SK-N-SH (cell line): ENCODE data around the gene FXR2. TPM values are rescaled to one million over a fixed set of nuclear protein-coding genes. Genes with fewer than 3 reads are reported as not detected.
"Not testable (repeated sequence)": the region's sequence is repeated elsewhere in the genome, so short reads cannot be mapped to it uniquely, and the experiment has no call there.

Experiments used
- CTCF ChIA-PET: fragments of 300-600, 350-600 bp; formaldehyde crosslinking; extraction: SDS; loops from one replicate; lab custom pipeline; 2021; lab: Yijun Ruan, JAX
- POLR2A ChIA-PET: fragments of 350-600 bp; sonication (Branson Sonifier 250); formaldehyde crosslinking; extraction: SDS; loops from one replicate; lab custom pipeline; 2020; ENCODE audit warnings: antibody characterized with exemption, inconsistent platforms; lab: Yijun Ruan, JAX
- DNase-seq: peaks from one replicate; pipeline ENCODE4 v3.0.0; 2012
- H2AFZ ChIP-seq: fragments of 200-600 bp; sonication (generic); 2 replicates; pipeline ENCODE4 v1.8.1; 2016; ENCODE audit warnings: antibody characterized with exemption, mild to moderate bottlenecking, low read depth
- H3F3A ChIP-seq: fragments of 200-600 bp; sonication (generic); replicated peaks from 2 replicates; pipeline ENCODE3; 2016; ENCODE audit warnings: antibody characterized with exemption, mild to moderate bottlenecking; ENCODE audit not compliant: insufficient read depth
- H3K27ac ChIP-seq, 2 experiments: fragments of 200-500 bp in 1 of 2; fragments of 200-600 bp in 1 of 2; sonication (Bioruptor generic) in 1 of 2; sonication (generic), shearing (Covaris generic) in 1 of 2; 2 replicates each; pipeline versions ENCODE4 v1.5.1 to v1.6.1; 2014 to 2016; ENCODE audit warnings: low read depth in 2 of 2, inconsistent platforms in 1 of 2, low read length in 1 of 2, mild to moderate bottlenecking in 1 of 2, mixed read lengths in 1 of 2
- H3K27me3 ChIP-seq: fragments of 200-600 bp; sonication (generic), shearing (Covaris generic); 2 replicates; pipeline ENCODE4 v1.6.1; 2016; ENCODE audit warnings: mixed run types; ENCODE audit not compliant: insufficient read depth
- H3K36me3 ChIP-seq, 2 experiments: fragments of 200-500 bp in 1 of 2; fragments of 200-600 bp in 1 of 2; sonication (Bioruptor generic) in 1 of 2; sonication (generic) in 1 of 2; replicated peaks in 1 of 2; 2 replicates each; pipeline versions ENCODE3 to v1.5.1; 2014 to 2016; ENCODE audit warnings: low read length in 1 of 2, mild to moderate bottlenecking in 1 of 2; ENCODE audit not compliant: insufficient read depth in 2 of 2, control insufficient read depth in 1 of 2
- H3K4me1 ChIP-seq, 2 experiments: fragments of 200-500 bp in 1 of 2; fragments of 200-600 bp in 1 of 2; sonication (Bioruptor generic) in 1 of 2; sonication (generic), shearing (Covaris generic) in 1 of 2; 2 replicates each; pipeline versions ENCODE4 v1.5.1 to v1.6.1; 2014 to 2016; ENCODE audit warnings: low read depth in 1 of 2, low read length in 1 of 2, mixed run types in 1 of 2; ENCODE audit not compliant: insufficient read depth in 2 of 2, control insufficient read depth in 1 of 2
- H3K4me2 ChIP-seq: fragments of 200-600 bp; sonication (generic), shearing (Covaris generic); 2 replicates; pipeline ENCODE4 v1.6.1; 2017; ENCODE audit warnings: mixed run types
- H3K4me3 ChIP-seq, 2 experiments: fragments of 200-500 bp in 1 of 2; fragments of 200-600 bp in 1 of 2; sonication (Bioruptor generic) in 1 of 2; sonication (generic), shearing (Covaris generic) in 1 of 2; 2 replicates each; pipeline versions ENCODE4 v1.5.1 to v1.8.1; 2014 to 2016; ENCODE audit warnings: low read depth in 2 of 2, inconsistent platforms in 1 of 2, low read length in 1 of 2, mild to moderate bottlenecking in 1 of 2, mixed read lengths in 1 of 2, moderate library complexity in 1 of 2
- H3K79me2 ChIP-seq: fragments of 200-600 bp; sonication (generic); 2 replicates; pipeline ENCODE4 v1.8.1; 2017; ENCODE audit warnings: mild to moderate bottlenecking; ENCODE audit not compliant: insufficient read depth
- H3K9ac ChIP-seq: fragments of 200-600 bp; sonication (generic); 2 replicates; pipeline ENCODE4 v1.6.1; 2017; ENCODE audit warnings: mixed run types
- H3K9me2 ChIP-seq: fragments of 200-600 bp; sonication (generic); 2 replicates; pipeline ENCODE4 v1.6.1; 2017; ENCODE audit warnings: mixed run types
- H3K9me3 ChIP-seq: fragments of 200-600 bp; sonication (generic); 2 replicates; pipeline ENCODE4 v1.6.1; 2017; ENCODE audit warnings: mixed run types, mild to moderate bottlenecking, moderate library complexity
- H4K20me1 ChIP-seq: fragments of 200-600 bp; sonication (generic); 2 replicates; pipeline ENCODE4 v1.6.1; 2017; ENCODE audit warnings: mild to moderate bottlenecking, mixed run types; ENCODE audit not compliant: insufficient read depth
- CTCF ChIP-seq: fragments of 200-600 bp; sonication (generic); IDR thresholded peaks from 2 replicates; pipeline ENCODE4 v1.6.1; 2017; ENCODE audit warnings: antibody characterized with exemption, mild to moderate bottlenecking, moderate library complexity
- EP300 ChIP-seq, 2 experiments: IDR thresholded peaks; 2 replicates each; pipeline versions ENCODE4 v1.4.0 to v1.6.1; 2012; ENCODE audit warnings: borderline replicate concordance in 1 of 2, low read depth in 1 of 2, low read length in 1 of 2
- FOXM1 ChIP-seq: IDR thresholded peaks from 2 replicates; pipeline ENCODE4 v1.4.0; 2012; ENCODE audit warnings: low read depth, mild to moderate bottlenecking
- IRF3 ChIP-seq: fragments of 150-350 bp; IDR thresholded peaks from 2 replicates; pipeline ENCODE4 v1.6.1; 2016; ENCODE audit warnings: mild to moderate bottlenecking, low read depth, low read length
- JUND ChIP-seq: IDR thresholded peaks from 2 replicates; pipeline ENCODE4 v1.4.0; 2012
- NRF1 ChIP-seq: IDR thresholded peaks from 2 replicates; pipeline ENCODE4 v1.6.1; 2012; ENCODE audit warnings: low read depth, mild to moderate bottlenecking, low read length
- RFX5 ChIP-seq: IDR thresholded peaks from 2 replicates; pipeline ENCODE4 v1.6.1; 2012; ENCODE audit warnings: mild to moderate bottlenecking, improper control_type of control experiment, low read length
- RXRA ChIP-seq: IDR thresholded peaks from 2 replicates; pipeline ENCODE4 v1.4.0; 2012; ENCODE audit warnings: low read depth, mild to moderate bottlenecking, borderline replicate concordance
- TAF1 ChIP-seq: IDR thresholded peaks from 2 replicates; pipeline ENCODE4 v1.6.1; 2012; ENCODE audit warnings: low read depth, mild to moderate bottlenecking, low read length, moderate library complexity, borderline replicate concordance
- TEAD4 ChIP-seq: IDR thresholded peaks from 2 replicates; pipeline ENCODE4 v1.4.0; 2012; ENCODE audit warnings: mild to moderate bottlenecking, borderline replicate concordance; ENCODE audit not compliant: insufficient read depth
- YY1 ChIP-seq: IDR thresholded peaks from 2 replicates; pipeline ENCODE4 v1.4.0; 2012; ENCODE audit warnings: low read depth, mild to moderate bottlenecking
- ZBTB33 ChIP-seq: IDR thresholded peaks from 2 replicates; pipeline ENCODE4 v1.4.0; 2012; ENCODE audit warnings: low read depth, borderline replicate concordance
- WGBS: methylation state at CpG from one replicate; pipeline ENCODE4 v1.1.6; 2017; ENCODE audit warnings: low lambda C conversion rate; 5-methylcytosine and 5-hydroxymethylcytosine counted together
- polyA plus RNA-seq, 3 experiments: library from polyadenylated mRNA; depleted of rRNA; stranded (reverse); fragments of >200 nt; gene quantifications; 2 replicates each; pipeline ENCODE4 v1.2.3, GENCODE V29; 2012

Gene FXR2
- polyA plus RNA-seq, 1 of the 3 experiments (the other 2 are of a cell fraction), result 56.4 TPM

GRCh38 chr17:7646457-7646856, 31.8 kb upstream of the FXR2 start:
- WGBS, result 60% methylated on average over 9 of the region's 9 CpGs
- no peak for TF ChIP-seq FOXM1
- TF ChIP-seq YY1, result no peak
- TF ChIP-seq EP300 (IDR thresholded peaks at IDR 0.05; ENCODE audit: borderline replicate concordance in 1 of 2, low read depth in 1 of 2, low read length in 1 of 2), result no peak
- no peak for TF ChIP-seq TAF1
- TF ChIP-seq, all 33 proteins: peak for 0
- Histone ChIP-seq H3K9me3 (no peaks in the 10 kb centered on the region), H3K4me2 (no peak overlapping the region), H3K9me2 (no peaks in the 10 kb centered on the region), H3K27me3 (peaks cover 12% of the 10 kb centered on the region), H3F3A (no peaks in the 10 kb centered on the region), H3K9ac (no peak overlapping the region), H3K4me3 (no peak overlapping the region), H3K4me1 (peaks cover 0 to 7% of the 10 kb centered on the region in 2 experiments; a peak in 1 of 4 replicates), H4K20me1 (no peaks in the 10 kb centered on the region), H2AFZ (no peak overlapping the region), H3K27ac (no peak overlapping the region), H3K36me3 (no peaks in the 10 kb centered on the region), H3K79me2 (no peaks in the 10 kb centered on the region)
- no peak for DNase-seq
- ChIA-PET CTCF (interaction anchor here (1.5 to 2.6 kb wide), 2 partner anchors 15 to 41 kb away, joined by 4 to 9 read pairs; partner anchors contain the start of gene TP53), POLR2A (no interaction called here)

- no peaks in the 10 kb centered on the region for H3K79me2 ChIP-seq
- no peaks in the 10 kb centered on the region for H3K9me2 ChIP-seq
- H3K36me3 ChIP-seq, result no peaks in the 10 kb centered on the region
- DNase-seq, result no peak
- TF ChIP-seq TAF1, result no peak
- no peak for TF ChIP-seq NRF1
- no peak for TF ChIP-seq TEAD4
- TF ChIP-seq CTCF, result no peak
- no peak for TF ChIP-seq IRF3
- TF ChIP-seq FOXM1, result no peak
- TF ChIP-seq RXRA, result no peak
- TF ChIP-seq JUND, result no peak
- no peak for TF ChIP-seq ZBTB33
- TF ChIP-seq RFX5, result no peak
- no peaks in the 10 kb centered on the region for H3K27me3 ChIP-seq
- WGBS, result 86% methylated on average over 4 of the region's 4 CpGs
- no peaks in the 10 kb centered on the region for H4K20me1 ChIP-seq
- no peaks in the 10 kb centered on the region for H3F3A ChIP-seq
- no peaks in the 10 kb centered on the region for H3K4me1 ChIP-seq
- no peak overlapping the region for H3K9ac ChIP-seq
- no peak overlapping the region for H3K4me3 ChIP-seq
- no peak overlapping the region for H3K4me2 ChIP-seq
- no peak overlapping the region for H3K27ac ChIP-seq
- CTCF ChIA-PET, result no interaction called here
- POLR2A ChIA-PET, result no interaction called here
- no peaks in the 10 kb centered on the region for H3K9me3 ChIP-seq
- no peak overlapping the region for H2AFZ ChIP-seq
Measured at GRCh38 chr17:7644775-7645174, 30.1 kb upstream of the FXR2 start.

- H3K4me2 ChIP-seq, POLR2A ChIA-PET, H3K9me3 ChIP-seq, H3K9me2 ChIP-seq, H4K20me1 ChIP-seq, H3K4me3 ChIP-seq, H3K27me3 ChIP-seq, H3K9ac ChIP-seq, H3K27ac ChIP-seq, H2AFZ ChIP-seq, DNase-seq, H3K36me3 ChIP-seq, H3K79me2 ChIP-seq, H3K4me1 ChIP-seq, H3F3A ChIP-seq: not testable (repeated sequence)
- 37% methylated on average over 7 of the region's 7 CpGs for WGBS
- CTCF ChIA-PET, result interaction anchor here (0.9 to 1.5 kb wide), 3 partner anchors 10 to 46 kb away, joined by 4 to 7 read pairs (median 5); no protein-coding TSS in a partner anchor
Measured at GRCh38 chr17:7641635-7642034, 26.9 kb upstream of the FXR2 start.
